Activated naive CD8-positive, alpha-beta T cell treated with anti-CD3 and anti-CD28 coated beads, Interleukin-2, amount 50 U/mL, for 24 hours (primary cell): Measurements from ENCODE around the gene RPS24.
"Not testable (repeated sequence)": the region's sequence is repeated elsewhere in the genome, so short reads cannot be mapped to it uniquely, and the experiment has no call there.

Experiments used
- ATAC-seq: fragments of 150-1000 bp; cut with Tn5 transposase; one replicate; pipeline ENCODE4 v1.10.0; 2021
- DNase-seq: peaks from one replicate; pipeline ENCODE4 v3.0.0; 2021
- H3K27ac Mint-ChIP-seq: one replicate; pipeline ENCODE4 v1.8.0; 2021; ENCODE audit warnings: mild to moderate bottlenecking, mixed read lengths
- H3K27me3 Mint-ChIP-seq: one replicate; pipeline ENCODE4 v1.8.0; 2021; ENCODE audit warnings: mixed read lengths
- H3K36me3 Mint-ChIP-seq: one replicate; pipeline ENCODE4 v1.8.0; 2021; ENCODE audit warnings: low read depth, mixed read lengths
- H3K4me1 Mint-ChIP-seq: one replicate; pipeline ENCODE4 v1.8.0; 2021; ENCODE audit warnings: mixed read lengths
- H3K4me3 Mint-ChIP-seq: one replicate; pipeline ENCODE4 v1.8.0; 2021; ENCODE audit warnings: mild to moderate bottlenecking, moderate library complexity, mixed read lengths
- H3K9me3 Mint-ChIP-seq: one replicate; pipeline ENCODE4 v1.8.0; 2021; ENCODE audit warnings: mixed read lengths

RPS24 gene

GRCh38 chr10:78033637-78034470 lies at the start of gene RPS24:
TSS of gene RPS24 (plus strand) at chr10:78033863. CDS start at chr10:78033902, 39 bp downstream.
- peaks cover 56% of the 10 kb centered on the region for H3K36me3 Mint-ChIP-seq
- peak; percentile 87 for ATAC-seq
- peak; percentile 94 for DNase-seq
- H3K9me3 Mint-ChIP-seq, result no peaks in the 10 kb centered on the region
- H3K27me3 Mint-ChIP-seq, result peaks cover 4% of the 10 kb centered on the region
- H3K4me1 Mint-ChIP-seq, result peaks cover 58% of the 10 kb centered on the region
- peak within 1 kb of the TSS; percentile 97 for H3K27ac Mint-ChIP-seq
- H3K4me3 Mint-ChIP-seq, result peak within 1 kb of the TSS; percentile 97

GRCh38 chr10:77984986-77985385 lies 48.7 kb upstream of the RPS24 start:
- ATAC-seq (no peak), DNase-seq (no peak)
- H3K36me3 Mint-ChIP-seq, result peaks cover 55% of the 10 kb centered on the region
- no peaks in the 10 kb centered on the region for H3K4me1 Mint-ChIP-seq
- H3K9me3 Mint-ChIP-seq, result no peaks in the 10 kb centered on the region
- H3K27me3 Mint-ChIP-seq, result no peaks in the 10 kb centered on the region
- H3K4me3 Mint-ChIP-seq, result no peak overlapping the region
- no peak overlapping the region for H3K27ac Mint-ChIP-seq

- peaks cover 61% of the 10 kb centered on the region for H3K36me3 Mint-ChIP-seq
- H3K4me3 Mint-ChIP-seq, result no peak overlapping the region
- no peak for ATAC-seq
- no peak overlapping the region for H3K27ac Mint-ChIP-seq
- H3K9me3 Mint-ChIP-seq, result no peaks in the 10 kb centered on the region
- no peak for DNase-seq
- no peaks in the 10 kb centered on the region for H3K4me1 Mint-ChIP-seq
- H3K27me3 Mint-ChIP-seq, result no peaks in the 10 kb centered on the region
Observed at GRCh38 chr10:77987671-77988255, 45.9 kb upstream of the RPS24 start.

GRCh38 chr10:77989081-77989724 lies 44.5 kb upstream of the RPS24 start:
- no peaks in the 10 kb centered on the region for H3K9me3 Mint-ChIP-seq
- no peak overlapping the region for H3K4me3 Mint-ChIP-seq
- peaks cover 61% of the 10 kb centered on the region for H3K36me3 Mint-ChIP-seq
- ATAC-seq, result no peak
- H3K27ac Mint-ChIP-seq, result no peak overlapping the region
- DNase-seq, result no peak
- H3K4me1 Mint-ChIP-seq, result no peaks in the 10 kb centered on the region
- no peaks in the 10 kb centered on the region for H3K27me3 Mint-ChIP-seq

- Mint-ChIP-seq H3K4me1 (no peaks in the 10 kb centered on the region), H3K36me3 (peaks cover 42% of the 10 kb centered on the region), H3K9me3 (no peaks in the 10 kb centered on the region), H3K27me3 (no peaks in the 10 kb centered on the region), H3K4me3 (no peak overlapping the region), H3K27ac (no peak overlapping the region)
- no peak for DNase-seq
- no peak for ATAC-seq
Observed at GRCh38 chr10:77993620-77994019, 40.0 kb upstream of the RPS24 start.

- not testable (repeated sequence) for H3K4me1 Mint-ChIP-seq, H3K4me3 Mint-ChIP-seq, DNase-seq, H3K27ac Mint-ChIP-seq, H3K9me3 Mint-ChIP-seq, H3K27me3 Mint-ChIP-seq, ATAC-seq
- peaks cover 55% of the 10 kb centered on the region for H3K36me3 Mint-ChIP-seq
Observed at GRCh38 chr10:77998780-77999179, 34.9 kb upstream of the RPS24 start.

GRCh38 chr10:78000206-78000605 lies 33.5 kb upstream of the RPS24 start:
- no peak for DNase-seq
- Mint-ChIP-seq H3K9me3 (no peaks in the 10 kb centered on the region), H3K27me3 (no peaks in the 10 kb centered on the region), H3K4me3 (no peak overlapping the region), H3K4me1 (no peaks in the 10 kb centered on the region), H3K27ac (no peak overlapping the region), H3K36me3 (peaks cover 61% of the 10 kb centered on the region)
- ATAC-seq, result no peak

- peak overlapping the region; percentile 6 for H3K27ac Mint-ChIP-seq
- DNase-seq, result no peak
- no peak for ATAC-seq
- peaks cover 66% of the 10 kb centered on the region for H3K36me3 Mint-ChIP-seq
- no peaks in the 10 kb centered on the region for H3K9me3 Mint-ChIP-seq
- no peaks in the 10 kb centered on the region for H3K27me3 Mint-ChIP-seq
- no peaks in the 10 kb centered on the region for H3K4me1 Mint-ChIP-seq
- no peak overlapping the region for H3K4me3 Mint-ChIP-seq
Observed at GRCh38 chr10:78000956-78001472, 32.6 kb upstream of the RPS24 start.

GRCh38 chr10:78002541-78003288 lies 30.9 kb upstream of the RPS24 start:
- ATAC-seq (no peak), DNase-seq (no peak)
- Mint-ChIP-seq H3K27ac (no peak overlapping the region), H3K4me1 (no peaks in the 10 kb centered on the region), H3K4me3 (no peak overlapping the region), H3K36me3 (peaks cover 71% of the 10 kb centered on the region), H3K9me3 (no peaks in the 10 kb centered on the region), H3K27me3 (no peaks in the 10 kb centered on the region)

- no peak overlapping the region for H3K4me3 Mint-ChIP-seq
- no peaks in the 10 kb centered on the region for H3K4me1 Mint-ChIP-seq
- DNase-seq (no peak), ATAC-seq (no peak)
- no peak overlapping the region for H3K27ac Mint-ChIP-seq
- no peaks in the 10 kb centered on the region for H3K27me3 Mint-ChIP-seq
- peaks cover 70% of the 10 kb centered on the region for H3K36me3 Mint-ChIP-seq
- H3K9me3 Mint-ChIP-seq, result no peaks in the 10 kb centered on the region
Observed at GRCh38 chr10:78004215-78005026, 29.2 kb upstream of the RPS24 start.

GRCh38 chr10:78007172-78007571 lies 26.5 kb upstream of the RPS24 start:
- ATAC-seq, result no peak
- no peak for DNase-seq
- H3K4me3 Mint-ChIP-seq, result no peak overlapping the region
- H3K4me1 Mint-ChIP-seq, result no peaks in the 10 kb centered on the region
- no peaks in the 10 kb centered on the region for H3K27me3 Mint-ChIP-seq
- H3K27ac Mint-ChIP-seq, result no peak overlapping the region
- no peaks in the 10 kb centered on the region for H3K9me3 Mint-ChIP-seq
- peaks cover 75% of the 10 kb centered on the region for H3K36me3 Mint-ChIP-seq

- H3K27ac Mint-ChIP-seq, result no peak overlapping the region
- H3K4me3 Mint-ChIP-seq, result no peak overlapping the region
- ATAC-seq (no peak), DNase-seq (no peak)
- peaks cover 70% of the 10 kb centered on the region for H3K36me3 Mint-ChIP-seq
- H3K9me3 Mint-ChIP-seq, result no peaks in the 10 kb centered on the region
- no peaks in the 10 kb centered on the region for H3K27me3 Mint-ChIP-seq
- H3K4me1 Mint-ChIP-seq, result no peaks in the 10 kb centered on the region
Observed at GRCh38 chr10:78009662-78010061, 24.0 kb upstream of the RPS24 start.

- no peaks in the 10 kb centered on the region for H3K9me3 Mint-ChIP-seq
- H3K27me3 Mint-ChIP-seq, result no peaks in the 10 kb centered on the region
- peaks cover 70% of the 10 kb centered on the region for H3K36me3 Mint-ChIP-seq
- no peaks in the 10 kb centered on the region for H3K4me1 Mint-ChIP-seq
- no peak for ATAC-seq
- no peak for DNase-seq
- no peak overlapping the region for H3K4me3 Mint-ChIP-seq
- no peak overlapping the region for H3K27ac Mint-ChIP-seq
Observed at GRCh38 chr10:78010278-78010677, 23.4 kb upstream of the RPS24 start.

- peaks cover 67% of the 10 kb centered on the region for H3K36me3 Mint-ChIP-seq
Observed at GRCh38 chr10:78011065-78011464, 22.6 kb upstream of the RPS24 start.

More at GRCh38 chr10:78011065-78011464, 22.6 kb upstream of the RPS24 start:
- Mint-ChIP-seq H3K4me3 (no peak overlapping the region), H3K9me3 (no peaks in the 10 kb centered on the region), H3K27ac (no peak overlapping the region), H3K4me1 (no peaks in the 10 kb centered on the region), H3K27me3 (no peaks in the 10 kb centered on the region)
- no peak for DNase-seq
- ATAC-seq, result no peak
